Glomerular endothelial cell (primary cell): ENCODE data around the gene CLTCL1. TPM values are rescaled to one million over a fixed set of nuclear protein-coding genes. Genes with fewer than 3 reads are reported as not detected.

Source experiments
- DNase-seq: peaks from one replicate; pipeline ENCODE4 v3.0.0-alpha.2; 2011; ENCODE audit warnings: low read depth, low spot score; ENCODE audit errors: extremely low read depth
- total RNA-seq: library from RNA; depleted of rRNA; stranded (reverse); fragments of >200 nt; gene quantifications from 2 replicates; pipeline ENCODE4 v1.2.3, GENCODE V29; 2015

CLTCL1 gene
- total RNA-seq, 1 donor from 2014 or later, result 7.8 TPM

DNA sequence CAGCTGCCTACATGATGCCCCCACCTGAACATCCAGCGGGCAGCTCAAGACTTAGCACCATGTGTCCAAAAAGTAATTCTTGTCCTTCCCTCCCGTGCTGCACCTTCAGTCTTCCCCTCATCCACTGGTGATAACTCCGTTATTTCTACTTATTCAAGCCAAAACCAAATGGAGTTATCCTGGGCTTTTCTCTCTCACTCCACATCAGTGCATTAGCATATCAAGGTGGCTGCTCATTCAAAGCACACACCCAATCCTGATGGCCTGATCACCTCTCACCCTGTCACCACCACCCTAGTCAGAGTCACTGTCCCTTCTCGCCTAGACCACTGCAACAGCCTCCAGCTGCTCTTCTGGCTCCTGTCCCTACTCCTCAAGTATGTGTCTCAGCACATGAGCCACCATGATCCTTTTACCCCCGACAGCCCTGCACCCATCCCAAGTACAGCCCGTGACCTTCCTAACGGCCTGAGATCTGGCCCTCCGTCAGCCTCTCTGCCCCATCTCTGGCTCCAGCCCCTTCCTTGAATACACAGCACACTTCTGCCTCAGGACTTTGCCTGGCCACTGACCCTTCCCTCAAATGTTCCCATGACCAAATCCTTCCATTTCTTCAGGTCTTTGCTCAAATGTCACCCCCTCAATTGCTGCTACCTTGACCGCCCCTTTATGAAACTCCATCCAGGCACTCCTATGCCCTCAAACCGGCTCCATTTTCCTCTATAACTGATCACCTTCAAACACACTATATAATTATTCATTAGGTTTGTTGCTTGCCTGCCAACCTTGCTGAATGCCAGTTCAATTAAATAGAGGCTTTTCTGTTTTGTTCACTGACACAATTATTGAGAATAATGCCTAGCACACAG, 93.3 kb downstream of the CLTCL1 start:
- DNase-seq, result no peak

DNA sequence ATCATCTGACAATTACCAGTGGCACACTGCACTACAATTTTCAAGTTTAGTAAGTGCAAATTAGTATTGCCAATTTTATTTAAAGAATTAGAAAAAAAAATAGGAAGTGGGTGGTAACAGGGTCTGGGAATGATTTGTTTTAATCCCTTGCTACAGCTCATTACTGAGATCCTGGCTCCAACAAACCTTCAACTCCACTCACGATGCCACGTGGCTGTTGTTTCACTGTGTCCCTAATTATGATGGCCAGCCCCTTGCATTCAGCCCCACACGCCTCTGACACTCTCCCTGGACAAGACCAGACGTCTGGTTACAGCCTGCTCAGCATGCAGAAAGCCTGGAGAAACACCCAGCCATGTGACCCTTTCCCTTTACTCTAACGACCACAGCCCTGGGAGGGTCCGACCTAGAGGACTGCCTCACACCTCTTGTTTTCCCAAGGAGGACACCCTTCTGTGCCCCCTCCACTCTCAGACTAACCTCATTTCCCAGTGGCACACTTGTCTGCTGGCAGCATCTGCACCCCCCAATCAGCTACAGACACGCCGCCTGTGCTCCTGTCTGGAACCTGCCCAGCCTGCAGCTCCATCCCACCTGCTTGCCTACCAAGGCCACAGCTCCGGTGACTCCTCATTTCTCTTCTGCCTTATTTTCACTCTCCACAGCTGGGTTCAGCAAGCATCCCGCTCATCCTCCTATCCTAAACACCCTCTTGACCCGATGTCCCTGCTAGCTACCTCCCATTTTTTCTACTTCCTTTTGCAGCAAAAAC, 94.5 kb downstream of the CLTCL1 start:
- DNase-seq, result no peak

DNA sequence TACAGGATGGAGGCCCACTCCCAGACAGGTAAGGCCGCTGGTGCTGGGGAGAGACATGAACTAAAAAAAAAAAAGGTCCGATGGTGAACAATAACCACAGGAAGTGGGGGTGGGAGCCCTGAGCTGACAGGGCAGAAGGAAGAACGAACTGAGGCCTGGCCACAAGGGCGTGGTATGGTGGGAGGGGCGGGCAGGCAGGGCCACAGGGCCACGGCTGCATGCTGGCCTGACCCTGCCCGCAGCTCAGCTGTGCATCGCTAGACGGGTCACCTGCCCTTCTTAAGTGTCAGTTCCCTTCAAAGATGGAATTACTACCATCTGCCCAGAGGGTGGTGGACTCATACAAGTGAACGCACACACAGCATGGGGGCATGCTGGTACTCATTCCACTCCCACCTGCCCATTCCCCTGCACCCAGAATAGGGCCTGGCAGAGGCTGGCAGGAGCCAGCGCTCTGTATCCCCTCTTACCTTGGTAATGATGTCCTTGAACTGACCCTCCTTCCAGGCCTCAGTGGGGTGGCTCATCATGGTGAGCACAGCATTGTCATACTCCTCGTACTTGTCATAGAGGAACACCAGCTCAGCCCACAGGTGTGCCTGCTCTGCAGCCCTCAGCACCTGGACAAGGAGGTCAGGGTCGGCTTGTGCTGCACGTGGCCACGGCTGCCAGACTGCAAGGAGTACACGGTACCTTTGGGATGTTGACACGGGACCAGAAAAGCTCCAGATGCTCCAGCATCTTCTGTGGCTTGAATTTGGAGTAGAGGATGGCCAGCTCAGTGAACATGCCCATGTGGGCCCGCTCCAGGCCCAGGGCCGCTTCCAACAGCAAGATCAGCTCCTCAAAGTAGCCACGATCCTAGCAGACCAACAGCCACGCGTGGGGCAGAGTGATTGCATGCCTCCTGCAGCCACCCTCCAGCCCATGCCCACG, 95.5 kb downstream of the CLTCL1 start:
- no peak for DNase-seq

DNA sequence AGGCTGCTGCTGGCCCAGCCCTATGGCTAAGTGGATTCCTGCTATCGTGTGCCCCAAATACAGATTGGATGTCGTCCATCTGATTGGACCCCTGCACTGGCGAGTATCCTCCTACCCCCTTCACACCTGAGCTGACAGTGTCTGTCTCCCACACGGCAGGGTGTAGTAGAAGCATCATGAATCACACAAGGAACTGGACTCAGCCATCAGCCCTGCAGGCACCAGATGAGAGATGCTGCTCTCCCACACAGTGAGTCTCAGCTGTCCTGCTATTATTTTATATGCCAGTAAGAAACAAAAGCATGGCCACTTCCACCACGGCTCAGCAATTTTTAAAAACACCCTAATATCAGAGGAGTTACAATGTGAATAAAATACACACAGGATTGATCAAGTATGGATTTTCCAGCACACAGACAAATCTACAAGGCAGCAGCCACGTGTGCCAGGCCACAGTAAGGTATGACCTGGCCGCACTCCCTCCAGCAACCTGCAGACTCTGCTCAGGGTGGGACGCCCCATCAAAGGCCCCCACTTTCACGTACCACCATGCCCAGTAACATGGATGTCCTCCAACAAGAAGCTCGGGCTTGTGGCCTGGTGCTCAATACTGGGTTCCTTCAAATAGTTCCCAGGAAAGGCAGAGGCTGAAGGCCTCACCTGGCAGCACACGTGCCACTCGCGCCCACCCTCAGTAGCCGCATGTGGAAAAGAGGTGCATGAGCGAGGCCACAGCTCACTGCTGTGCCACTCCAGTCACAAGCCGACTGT, 96.6 kb downstream of the CLTCL1 start:
- no peak for DNase-seq

DNA sequence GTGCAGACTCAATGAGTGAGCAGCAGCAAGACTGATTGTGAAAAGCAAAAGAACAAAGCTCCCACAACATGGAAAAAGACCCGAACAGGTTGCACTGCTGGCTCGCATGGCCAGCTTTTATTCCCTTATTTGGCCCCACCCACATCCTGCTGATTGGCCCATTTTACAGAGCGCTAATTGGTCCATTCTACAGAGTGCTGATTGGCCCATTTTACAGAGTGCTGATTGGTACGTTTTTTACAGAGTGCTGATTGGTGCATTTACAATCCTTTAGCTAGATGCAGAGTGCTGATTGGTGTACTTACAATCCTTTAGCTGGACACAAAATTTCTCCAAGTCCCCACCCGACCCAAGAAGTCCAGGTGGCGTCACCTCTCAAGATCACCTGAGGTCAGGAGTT, 97.6 kb downstream of the CLTCL1 start:
- DNase-seq, result no peak

DNA sequence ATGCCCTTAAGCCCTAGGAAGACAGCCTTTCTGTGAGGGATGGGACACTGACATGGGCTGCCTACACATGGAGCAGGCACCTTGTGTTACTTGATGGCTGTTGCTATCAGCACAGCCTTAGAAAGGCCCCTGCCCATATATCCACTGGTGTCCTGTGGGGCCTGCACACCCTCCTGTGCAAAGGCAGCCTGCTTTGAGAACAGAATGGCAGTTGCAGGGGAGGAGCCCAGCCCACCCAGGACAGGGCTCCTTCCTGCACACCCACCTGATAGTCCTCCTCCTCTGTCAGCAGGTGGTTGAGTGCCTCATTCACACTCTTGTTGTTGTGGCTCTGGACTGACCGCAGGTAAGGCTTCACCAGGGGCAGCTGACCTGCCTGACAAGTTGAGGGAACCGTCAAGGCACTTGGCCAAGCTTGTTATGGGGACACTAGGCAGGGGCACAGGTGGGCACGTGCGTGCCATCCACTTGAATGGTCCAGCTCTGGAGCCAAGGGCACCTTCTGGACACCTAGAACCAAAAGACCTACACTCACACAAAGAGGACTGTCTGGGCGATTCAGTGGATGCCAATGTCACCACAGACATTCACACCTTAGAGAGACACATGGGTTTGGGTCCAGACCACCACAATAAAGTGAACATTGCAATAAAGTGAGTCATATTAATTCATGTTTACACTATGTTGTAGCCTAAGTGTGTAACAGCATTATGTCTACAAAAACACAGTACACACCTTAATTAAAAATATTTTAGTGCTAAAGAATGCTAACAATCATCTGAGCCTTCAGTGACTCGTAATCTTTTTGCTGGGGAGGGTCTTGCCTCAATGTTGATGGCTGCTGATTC, 103.6 kb downstream of the CLTCL1 start:
- no peak for DNase-seq

DNA sequence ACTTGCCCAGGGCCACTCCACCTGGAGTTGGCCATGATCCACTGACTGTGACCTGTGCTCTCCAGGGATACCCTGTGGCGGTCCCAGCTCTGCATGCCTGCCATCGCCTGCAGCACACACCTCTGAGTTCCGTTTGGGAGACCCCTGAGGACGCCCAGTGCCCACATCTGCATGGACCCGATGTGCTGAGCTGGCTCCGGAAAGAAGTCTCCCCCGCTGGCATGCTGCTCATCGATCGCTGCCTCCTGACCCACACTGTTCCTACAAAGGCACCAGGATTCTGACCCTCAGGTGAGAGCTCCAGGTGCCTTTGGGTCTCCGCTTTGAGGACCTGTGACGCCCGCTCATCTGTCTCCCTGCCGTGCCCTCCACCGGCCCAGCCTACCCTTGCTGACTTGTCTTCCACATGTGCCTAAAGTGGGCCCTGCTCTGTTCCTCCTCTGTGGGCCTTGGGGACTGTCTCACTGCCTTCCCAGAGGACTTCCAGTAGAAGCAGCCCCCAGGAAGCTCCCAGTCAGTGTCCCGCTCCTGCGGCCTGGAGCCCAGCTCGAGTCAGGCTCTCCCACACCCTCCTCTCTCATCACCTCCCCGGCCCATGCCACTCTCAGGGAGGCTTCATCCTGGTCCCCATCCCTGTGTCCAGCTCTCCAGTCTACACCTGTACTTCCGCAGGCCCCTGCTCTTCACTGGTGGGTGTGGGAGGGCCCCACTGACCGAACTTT, 107.1 kb downstream of the CLTCL1 start:
- DNase-seq, result no peak

DNA sequence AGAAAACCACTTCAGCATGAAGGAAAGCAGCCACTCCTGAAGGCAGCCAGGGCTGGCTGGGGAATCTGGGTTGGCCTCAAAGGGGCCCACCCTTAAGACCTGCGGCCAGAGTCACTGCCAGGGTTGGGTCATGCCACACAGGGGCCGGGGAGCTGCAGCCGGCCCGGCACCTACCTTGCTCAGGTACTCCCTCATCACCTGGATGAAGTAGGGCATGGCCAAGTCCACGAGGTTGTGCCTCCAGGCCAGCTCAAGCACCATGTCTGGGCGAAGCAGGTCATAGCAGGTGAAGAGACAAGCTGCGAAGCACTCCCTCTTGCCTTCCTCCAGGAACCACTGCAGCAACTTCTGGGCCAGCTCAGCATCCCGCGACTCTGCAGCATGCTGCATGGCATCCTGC, 108.3 kb downstream of the CLTCL1 start:
- no peak for DNase-seq

DNA sequence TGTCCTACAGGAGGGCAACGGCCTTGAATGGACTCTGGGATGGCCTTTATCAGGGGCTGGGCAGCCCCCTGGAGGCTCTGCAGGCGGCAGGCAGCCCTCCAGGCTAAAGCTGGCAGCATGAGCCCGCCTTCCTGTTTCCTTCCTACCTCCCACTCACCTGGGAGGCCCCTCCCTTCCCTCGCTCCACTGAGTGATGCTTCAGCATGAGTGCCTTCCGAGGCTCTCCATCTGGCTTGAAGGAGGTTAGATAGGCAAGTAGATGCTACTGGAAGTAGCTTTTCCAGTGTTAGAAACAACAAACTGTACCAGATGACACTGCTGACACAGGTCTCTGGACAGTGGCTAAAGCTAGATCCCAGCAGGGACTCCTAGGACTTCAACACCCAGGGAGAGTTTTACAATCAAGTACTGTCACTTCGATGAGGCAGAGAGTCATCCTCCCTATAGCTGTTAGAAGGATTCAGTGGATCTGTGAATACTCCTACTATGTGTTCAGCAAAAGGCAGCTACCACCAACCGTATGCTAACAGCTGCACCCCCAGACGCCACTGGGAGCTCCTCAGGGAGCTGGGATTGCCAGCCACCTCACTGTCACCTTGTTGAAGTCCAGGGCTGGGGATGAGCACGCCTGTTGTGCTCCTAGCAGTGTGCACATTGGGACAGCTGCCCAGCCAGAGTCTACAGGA, 108.9 kb downstream of the CLTCL1 start:
- no peak for DNase-seq

DNA sequence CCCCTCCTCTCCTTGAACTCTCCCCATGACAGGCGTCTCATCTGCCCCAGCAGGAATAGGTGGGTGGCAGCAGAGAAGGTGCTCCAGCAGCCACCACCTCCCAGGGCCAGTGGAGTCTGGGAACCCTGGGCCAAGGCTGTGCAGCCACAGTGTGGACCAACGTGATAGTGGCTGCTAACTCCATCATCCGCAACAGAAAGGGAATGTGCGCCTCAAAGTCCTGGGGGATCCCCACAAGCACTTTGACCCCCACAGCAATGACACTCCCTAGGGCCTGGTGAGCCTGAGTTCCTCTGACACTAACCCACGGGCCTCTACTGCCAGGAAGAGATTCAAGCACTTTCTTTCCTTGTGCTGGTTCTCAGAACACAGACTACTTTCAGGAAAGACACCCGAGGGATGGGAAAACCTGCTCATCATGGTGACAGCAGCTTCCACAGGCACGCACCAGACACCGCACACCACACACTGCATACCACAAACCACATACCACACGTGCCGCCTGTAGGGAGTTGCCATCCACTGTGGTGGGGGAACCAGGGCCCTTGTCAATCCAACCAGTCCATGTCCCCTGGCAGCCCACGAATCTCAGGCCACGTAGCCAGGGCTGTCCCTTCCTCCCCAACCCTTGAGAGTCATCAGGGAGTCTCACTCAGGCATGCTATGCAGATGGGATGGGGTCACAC, 109.6 kb downstream of the CLTCL1 start:
- DNase-seq, result no peak

DNA sequence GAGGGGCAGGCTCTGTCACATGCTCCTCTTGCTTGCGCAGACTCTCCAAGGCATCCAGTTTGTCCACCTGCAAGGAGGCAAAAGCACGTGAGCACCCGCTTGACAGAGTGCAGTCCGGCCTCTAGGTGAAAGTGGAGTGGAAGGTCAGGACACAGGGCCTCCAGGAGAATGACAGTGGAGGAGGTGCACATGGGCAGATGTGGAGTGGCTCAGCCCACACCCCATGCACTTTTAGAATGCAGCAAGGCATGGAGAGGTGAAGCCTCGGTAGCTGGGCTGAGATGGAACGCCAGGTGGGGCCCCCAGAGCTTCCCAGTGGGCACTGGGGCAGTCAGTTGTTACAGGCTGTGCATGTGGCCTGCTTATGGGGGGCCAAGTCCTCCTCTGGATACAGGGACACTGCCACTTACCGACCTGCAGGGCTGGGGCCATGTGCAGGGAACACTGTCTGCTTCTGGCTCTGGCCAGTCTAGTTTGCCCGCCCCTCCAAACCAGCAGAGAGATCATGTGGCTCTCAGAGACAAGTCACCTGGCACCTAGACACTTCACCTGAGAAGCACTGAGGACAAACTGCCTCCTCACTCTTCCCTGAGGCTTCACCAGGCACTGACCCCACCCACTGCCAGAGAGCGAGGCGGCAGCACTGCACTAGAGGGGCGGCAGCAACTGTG, 110.6 kb downstream of the CLTCL1 start:
- no peak for DNase-seq

DNA sequence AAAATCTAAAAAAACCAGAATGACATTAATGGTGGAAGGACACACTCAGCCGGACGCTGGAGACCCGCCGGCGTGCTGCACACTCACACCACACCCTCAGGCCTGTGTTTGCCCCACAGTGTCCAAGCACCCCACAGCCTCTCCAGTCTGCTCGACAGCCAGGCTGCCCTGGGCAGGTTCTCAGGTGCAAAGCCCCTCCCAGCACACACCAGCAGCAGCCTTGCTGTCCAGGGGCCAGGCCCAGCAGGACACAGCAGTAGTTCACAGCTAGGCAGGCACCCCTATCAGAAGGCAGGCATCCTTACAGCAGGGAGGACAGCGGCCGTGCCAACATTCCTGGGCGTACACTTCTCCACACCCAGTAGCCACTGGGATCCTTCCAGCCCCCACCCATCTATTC, 111.3 kb downstream of the CLTCL1 start:
- no peak for DNase-seq

DNA sequence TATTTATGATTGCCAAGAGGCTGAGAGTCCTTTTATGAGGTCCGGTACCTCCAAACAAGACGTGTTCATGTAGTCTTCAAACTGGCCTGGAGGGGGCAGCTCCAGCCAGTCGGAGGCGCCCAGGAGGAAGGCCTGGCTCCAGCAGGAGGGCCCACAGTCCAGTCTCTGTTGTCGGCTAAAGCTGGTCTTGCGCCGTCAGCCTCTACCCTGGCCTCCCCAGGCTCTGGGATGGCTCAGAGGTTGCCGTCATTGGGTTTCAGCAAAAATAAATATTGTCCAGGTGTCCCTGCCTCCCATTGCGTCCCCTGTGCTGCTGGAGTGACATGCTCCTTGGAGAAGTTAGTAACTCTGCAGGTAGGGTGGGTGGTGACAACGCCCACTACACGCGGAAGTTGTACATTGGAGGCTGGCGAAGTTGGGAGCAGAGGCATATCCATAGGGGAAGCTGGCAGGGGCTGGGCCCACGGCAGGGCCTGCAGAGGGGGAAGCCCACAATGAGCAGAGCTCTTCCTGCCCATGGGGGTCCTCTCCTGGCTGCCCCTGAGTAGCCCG, 111.9 kb downstream of the CLTCL1 start:
- peak; percentile 33 for DNase-seq

DNA sequence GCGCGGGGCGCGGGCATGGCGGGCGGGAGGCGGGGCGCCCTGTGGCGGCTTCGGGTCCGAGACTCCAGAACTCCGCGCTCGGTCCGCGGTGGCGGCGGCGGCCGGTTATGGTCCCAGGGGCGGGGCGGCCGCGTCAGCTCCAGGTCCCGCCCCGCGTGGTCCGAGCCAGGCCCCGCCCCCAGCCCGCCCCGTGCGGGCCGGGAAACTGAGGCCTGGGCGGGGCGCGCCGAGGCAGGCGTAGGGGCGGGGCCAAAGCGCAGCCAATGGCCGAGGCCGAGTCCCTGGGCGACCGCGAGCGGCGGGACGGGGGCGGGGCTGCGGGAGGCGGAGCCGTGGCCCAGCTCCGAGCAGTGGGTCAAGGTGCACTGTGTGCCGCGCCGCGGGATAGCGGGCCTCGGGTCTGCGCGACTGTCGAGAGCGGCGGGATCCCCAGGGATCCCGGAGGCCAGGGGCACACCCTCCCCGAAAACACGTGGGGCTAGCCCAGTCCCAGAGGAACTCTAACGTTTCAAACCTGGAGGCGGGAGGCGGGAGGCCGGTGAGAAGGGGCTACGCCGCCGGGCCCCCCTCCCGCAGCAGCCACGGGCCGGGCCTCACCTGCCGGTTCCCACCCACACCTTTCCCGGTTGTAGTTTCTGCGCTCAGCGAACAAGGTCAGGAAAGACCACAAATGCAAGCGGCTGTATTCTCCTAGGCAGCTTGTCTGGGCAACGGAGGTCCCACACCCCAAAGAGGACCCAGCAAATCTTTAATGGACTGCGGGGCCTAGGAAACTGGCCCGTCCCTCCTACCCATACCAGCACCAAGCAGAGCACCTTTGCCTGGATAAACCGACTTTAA, 112.6 kb downstream of the CLTCL1 start, which contains the start of gene SLC25A1:
Gene SLC25A1, minus strand, starts transcription at position 80 of the 840 bp plus-strand sequence. Its CDS starts 63 bp downstream, at position 17.
- no peak for DNase-seq

DNA sequence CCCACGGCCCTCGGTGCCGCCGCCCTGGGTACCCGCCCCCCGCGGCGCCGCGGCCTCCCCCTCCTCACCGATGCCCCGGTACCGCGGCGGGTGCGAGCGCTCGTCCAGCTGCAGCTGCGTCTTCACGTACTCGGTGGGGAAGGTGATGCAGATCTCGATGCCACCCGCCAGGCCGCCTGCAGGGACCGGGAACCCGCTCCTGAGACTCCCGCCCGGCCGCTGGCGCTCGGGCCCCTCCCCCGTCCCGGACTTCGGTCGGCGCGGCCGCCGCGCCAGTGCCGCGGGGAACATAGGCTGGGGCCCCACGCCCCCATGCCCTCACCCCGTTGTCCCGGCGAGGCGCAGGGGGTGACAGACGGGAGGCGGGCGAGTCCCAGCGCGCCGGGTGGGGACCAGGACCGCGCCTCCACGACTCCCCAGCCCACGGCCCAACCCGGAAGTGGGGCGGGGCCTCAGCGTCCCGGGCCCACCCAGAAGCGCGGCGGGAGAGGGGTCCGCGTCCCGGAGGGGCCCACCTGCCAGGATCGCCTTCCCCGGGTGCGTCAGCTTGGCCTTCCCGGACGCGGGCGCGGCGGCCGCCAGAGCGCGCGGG, 113.4 kb downstream of the CLTCL1 start:
- DNase-seq, result no peak
